GM13976 (cell line): ENCODE data around the gene MMP19.

Experiments
- DNase-seq: peaks from one replicate; pipeline ENCODE4 v3.0.0; 2012; ENCODE audit warnings: low spot score
- CTCF ChIP-seq: IDR thresholded peaks from 2 replicates; pipeline ENCODE4 v1.5.1; 2012; ENCODE audit warnings: borderline replicate concordance, mild to moderate bottlenecking; ENCODE audit not compliant: insufficient read depth; ENCODE audit errors: extremely low read depth, missing control alignments, control extremely low read depth
- in situ Hi-C: fragments of 300-500 bp; cut with MboI; formaldehyde crosslinking; loops from one replicate; pipeline ENCODE4 v1.12.0; 2022; ENCODE audit warnings: low sequenced_read_pairs, mixed read lengths, inconsistent platforms; ENCODE audit not compliant: unreplicated experiment

The MMP19 gene

GRCh38 chr12:55816881-55817344 is 25.8 kb downstream of the MMP19 start:
- no peak for DNase-seq
- in situ Hi-C loops: no loop called here
- no peak for TF ChIP-seq CTCF

- in situ Hi-C loops: no loop called here
- TF ChIP-seq CTCF: no peak
- DNase-seq: no peak
Observed at GRCh38 chr12:55815473-55815872, 27.3 kb downstream of the MMP19 start.

GRCh38 chr12:55814257-55814656 is 28.5 kb downstream of the MMP19 start:
- no peak for TF ChIP-seq CTCF
- no peak for DNase-seq
- in situ Hi-C loops: no loop called here

GRCh38 chr12:55812088-55812487 is 30.6 kb downstream of the MMP19 start:
- DNase-seq: no peak
- TF ChIP-seq CTCF: no peak
- in situ Hi-C loops: no loop called here

- in situ Hi-C loops: no loop called here
- TF ChIP-seq CTCF: no peak
- no peak for DNase-seq
Observed at GRCh38 chr12:55809274-55809673, 33.5 kb downstream of the MMP19 start.

- TF ChIP-seq CTCF: no peak
- in situ Hi-C loops: no loop called here
- no peak for DNase-seq
Observed at GRCh38 chr12:55806982-55807381, 35.8 kb downstream of the MMP19 start.

- in situ Hi-C loops: no loop called here
- DNase-seq: no peak
- TF ChIP-seq CTCF: no peak
Observed at GRCh38 chr12:55797550-55797949, 45.2 kb downstream of the MMP19 start.
